HuH-7 (cell line): Measurements from ENCODE around the gene TMEM126B.
"Not testable (repeated sequence)": the region's sequence is repeated elsewhere in the genome, so short reads cannot be mapped to it uniquely, and the experiment has no call there.

ENCODE experiments used
- DNase-seq: peaks from one replicate; pipeline ENCODE4 v3.0.0; 2011; ENCODE audit warnings: low spot score

Gene TMEM126B

GRCh38 chr11:85647604-85648299, 19.4 kb downstream of the TMEM126B start, which contains the start of gene TMEM126A:
Gene TMEM126A (plus strand): TSS chr11:85647967. CDS start chr11:85650256, 2,289 bp downstream.
- DNase-seq, result peak; percentile 76

GRCh38 chr11:85651118-85651517, 22.7 kb downstream of the TMEM126B start:
- no peak for DNase-seq

- no peak for DNase-seq
Observed at GRCh38 chr11:85652786-85653447, 24.5 kb downstream of the TMEM126B start.

GRCh38 chr11:85654343-85654742, 25.9 kb downstream of the TMEM126B start:
- DNase-seq, result not testable (repeated sequence)

- no peak for DNase-seq
Observed at GRCh38 chr11:85656777-85657176, 28.4 kb downstream of the TMEM126B start.

- no peak for DNase-seq
Observed at GRCh38 chr11:85658180-85658579, 29.8 kb downstream of the TMEM126B start.

- no peak for DNase-seq
Observed at GRCh38 chr11:85661972-85662664, 33.7 kb downstream of the TMEM126B start.

GRCh38 chr11:85663080-85663752, 34.8 kb downstream of the TMEM126B start:
- DNase-seq, result no peak

- peak; percentile 46 for DNase-seq
Observed at GRCh38 chr11:85663753-85664614, 35.6 kb downstream of the TMEM126B start.

- DNase-seq, result peak; percentile 84
Observed at GRCh38 chr11:85664615-85665481, 36.5 kb downstream of the TMEM126B start, which contains the start of gene CREBZF. Gene CREBZF (minus strand): TSS chr11:85665129. CDS start chr11:85664875, 254 bp downstream.

GRCh38 chr11:85665733-85666132, 37.3 kb downstream of the TMEM126B start:
- no peak for DNase-seq

- no peak for DNase-seq
Observed at GRCh38 chr11:85666687-85667086, 38.3 kb downstream of the TMEM126B start.

- DNase-seq, result no peak
Observed at GRCh38 chr11:85668157-85668556, 39.8 kb downstream of the TMEM126B start.

GRCh38 chr11:85670949-85671663, 42.7 kb downstream of the TMEM126B start:
- not testable (repeated sequence) for DNase-seq

- no peak for DNase-seq
Observed at GRCh38 chr11:85672105-85672902, 43.9 kb downstream of the TMEM126B start.

- no peak for DNase-seq
Observed at GRCh38 chr11:85673393-85673792, 45.0 kb downstream of the TMEM126B start.

GRCh38 chr11:85679576-85679975, 51.2 kb downstream of the TMEM126B start:
- DNase-seq, result no peak

- DNase-seq, result no peak
Observed at GRCh38 chr11:85680897-85681296, 52.5 kb downstream of the TMEM126B start.
